AG10803 (cell line): Measurements from ENCODE around the gene ACOT13.
"Not testable (repeated sequence)": the region's sequence is repeated elsewhere in the genome, so short reads cannot be mapped to it uniquely, and the experiment has no call there.

Experiments
- DNase-seq: peaks from one replicate; pipeline ENCODE4 v3.0.0; 2010; ENCODE audit warnings: low read depth
- H3K4me3 ChIP-seq: 2 replicates; pipeline ENCODE4 v1.5.1; 2011; ENCODE audit warnings: mild to moderate bottlenecking, low read length, control low read depth
- TF ChIP-seq, protein P1 (sequence below): conservative IDR thresholded peaks from 2 replicates; pipeline ENCODE4 v1.5.1; 2011; ENCODE audit warnings: mild to moderate bottlenecking, low read length, control low read depth, inconsistent platforms

The ACOT13 gene

DNA sequence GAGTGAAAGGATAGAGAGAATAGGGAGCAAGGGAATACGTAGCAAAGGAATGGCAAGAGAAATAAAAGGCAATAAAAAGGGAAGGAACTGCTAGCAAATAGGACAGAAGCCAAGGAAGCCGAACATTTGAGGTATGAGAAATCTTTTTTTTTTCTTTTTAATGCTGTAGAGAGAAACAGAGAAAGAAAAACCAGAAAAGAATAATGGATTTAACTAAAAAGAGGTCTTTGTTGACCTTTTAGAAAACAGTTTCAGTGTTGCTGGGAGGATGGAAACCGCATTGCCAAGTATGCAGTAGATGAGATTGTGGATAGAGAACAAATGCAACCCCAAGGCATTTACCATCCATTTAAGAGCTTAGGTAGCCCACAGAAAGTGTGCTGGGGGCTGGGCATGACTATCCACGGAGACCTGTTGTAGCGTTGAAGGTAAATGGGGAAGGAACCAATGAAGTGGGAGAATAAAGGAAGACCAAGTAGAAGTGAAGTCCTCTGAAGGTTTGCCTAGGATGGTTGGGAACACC lies 75.4 kb downstream of the ACOT13 start:
- DNase-seq: no peak
- TF ChIP-seq, protein P1, sequence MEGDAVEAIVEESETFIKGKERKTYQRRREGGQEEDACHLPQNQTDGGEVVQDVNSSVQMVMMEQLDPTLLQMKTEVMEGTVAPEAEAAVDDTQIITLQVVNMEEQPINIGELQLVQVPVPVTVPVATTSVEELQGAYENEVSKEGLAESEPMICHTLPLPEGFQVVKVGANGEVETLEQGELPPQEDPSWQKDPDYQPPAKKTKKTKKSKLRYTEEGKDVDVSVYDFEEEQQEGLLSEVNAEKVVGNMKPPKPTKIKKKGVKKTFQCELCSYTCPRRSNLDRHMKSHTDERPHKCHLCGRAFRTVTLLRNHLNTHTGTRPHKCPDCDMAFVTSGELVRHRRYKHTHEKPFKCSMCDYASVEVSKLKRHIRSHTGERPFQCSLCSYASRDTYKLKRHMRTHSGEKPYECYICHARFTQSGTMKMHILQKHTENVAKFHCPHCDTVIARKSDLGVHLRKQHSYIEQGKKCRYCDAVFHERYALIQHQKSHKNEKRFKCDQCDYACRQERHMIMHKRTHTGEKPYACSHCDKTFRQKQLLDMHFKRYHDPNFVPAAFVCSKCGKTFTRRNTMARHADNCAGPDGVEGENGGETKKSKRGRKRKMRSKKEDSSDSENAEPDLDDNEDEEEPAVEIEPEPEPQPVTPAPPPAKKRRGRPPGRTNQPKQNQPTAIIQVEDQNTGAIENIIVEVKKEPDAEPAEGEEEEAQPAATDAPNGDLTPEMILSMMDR: no peak
- no peak overlapping the region for H3K4me3 ChIP-seq

- TF ChIP-seq, protein P1: no peak
- DNase-seq: peak; percentile 95
- H3K4me3 ChIP-seq: peak overlapping the region; percentile 44
Measured at GRCh38 chr6:24743265-24743943, 76.5 kb downstream of the ACOT13 start.

DNA sequence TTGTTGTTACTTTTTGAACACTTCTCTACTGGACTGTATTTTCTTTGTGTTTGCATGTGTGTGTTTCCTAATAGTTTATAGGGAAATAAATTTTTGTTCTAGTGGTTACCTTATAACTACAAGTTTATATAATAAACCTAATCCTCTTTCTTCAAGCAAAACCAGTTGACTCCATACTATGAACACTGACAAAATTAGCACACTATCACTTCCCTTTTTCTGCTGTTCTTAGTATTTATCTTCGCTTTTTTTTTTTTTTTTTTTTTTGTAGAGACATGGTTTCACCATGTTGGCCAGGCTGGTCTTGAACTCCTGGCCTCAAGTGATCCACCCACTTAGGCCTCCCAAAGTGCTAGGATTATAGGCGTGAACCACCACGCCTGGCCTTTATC lies 77.1 kb downstream of the ACOT13 start:
- no peak for DNase-seq
- H3K4me3 ChIP-seq: no peak overlapping the region
- TF ChIP-seq, protein P1: no peak

DNA sequence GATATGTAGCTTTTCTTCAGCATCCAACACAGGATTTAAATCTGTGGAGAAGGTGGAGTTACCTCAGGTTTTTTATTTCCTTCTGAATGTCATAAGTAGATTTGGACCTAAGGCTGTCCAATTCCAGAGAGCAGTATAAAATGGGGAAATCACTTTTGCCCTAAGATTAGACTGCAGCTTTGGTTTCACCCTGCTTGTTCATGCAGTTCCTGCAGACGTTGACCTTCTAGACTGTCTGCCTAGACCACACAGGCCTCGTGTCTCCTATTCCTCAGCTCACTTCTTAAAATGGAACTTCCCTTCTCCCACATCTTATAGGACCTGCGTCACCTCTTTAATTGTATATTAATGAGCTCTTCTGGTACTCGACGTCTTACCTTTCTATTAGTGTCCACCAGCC lies 78.0 kb downstream of the ACOT13 start:
- H3K4me3 ChIP-seq: no peak overlapping the region
- no peak for DNase-seq
- TF ChIP-seq, protein P1: no peak

DNA sequence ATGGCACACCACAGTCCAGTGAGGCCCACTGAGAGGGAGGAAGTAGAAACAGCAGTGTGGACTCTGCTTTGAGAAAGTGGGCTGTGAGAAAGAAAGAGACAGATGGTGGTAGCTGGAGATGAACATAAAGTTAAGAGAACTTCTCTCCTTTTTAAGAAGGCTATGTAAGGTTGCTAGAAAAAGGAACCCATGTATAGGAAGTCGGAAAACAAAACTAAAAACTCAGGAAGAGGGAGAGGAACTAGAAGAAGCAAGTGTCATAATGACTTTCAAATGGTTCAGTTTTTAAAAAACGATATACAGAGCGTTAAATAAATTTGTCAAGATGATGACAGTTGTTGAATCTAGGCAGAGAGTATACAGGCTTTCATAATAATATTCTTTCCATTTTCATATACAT lies 82.4 kb downstream of the ACOT13 start:
- DNase-seq: no peak
- TF ChIP-seq, protein P1: no peak
- H3K4me3 ChIP-seq: no peak overlapping the region

- DNase-seq, H3K4me3 ChIP-seq: not testable (repeated sequence)
Measured at GRCh38 chr6:24750878-24751277, 84.0 kb downstream of the ACOT13 start.

DNA sequence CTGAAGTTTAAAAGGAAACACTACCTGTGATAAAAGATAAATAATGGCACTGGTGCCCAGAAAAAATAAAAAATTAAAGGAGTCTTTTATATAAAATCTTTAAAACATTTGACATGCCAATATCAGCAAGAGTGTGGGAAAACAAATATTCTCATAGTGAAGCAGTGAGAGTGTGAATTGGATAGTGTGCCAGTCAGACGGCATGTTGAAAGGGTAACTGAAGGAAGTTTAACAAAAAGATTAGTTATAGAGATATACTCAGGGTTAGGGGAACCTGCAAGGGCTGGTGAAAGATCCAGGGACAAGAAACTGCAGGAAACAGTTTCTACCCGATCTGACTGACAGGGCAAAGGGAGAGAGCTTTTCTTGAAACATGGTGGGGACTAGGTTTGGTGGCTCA lies 85.6 kb downstream of the ACOT13 start:
- H3K4me3 ChIP-seq: no peak overlapping the region
- TF ChIP-seq, protein P1: no peak
- no peak for DNase-seq
